Germinal center (tissue), 1 donor: Measurements from ENCODE around the gene MDN1.

Source experiments
- DNase-seq: peaks from one replicate; pipeline ENCODE4 v3.0.0; 2012; ENCODE audit warnings: mixed read lengths, low spot score

MDN1 gene

GRCh38 chr6:89690944-89691324 lies 128.7 kb downstream of the MDN1 start:
- DNase-seq, result no peak

GRCh38 chr6:89689732-89690131 lies 129.9 kb downstream of the MDN1 start:
- no peak for DNase-seq

GRCh38 chr6:89688328-89688727 lies 131.3 kb downstream of the MDN1 start:
- no peak for DNase-seq

- no peak for DNase-seq
Measured at GRCh38 chr6:89685311-89685710, 134.3 kb downstream of the MDN1 start.

- DNase-seq, result no peak
Measured at GRCh38 chr6:89682991-89683390, 136.6 kb downstream of the MDN1 start.

- DNase-seq, result no peak
Measured at GRCh38 chr6:89681983-89682564, 137.5 kb downstream of the MDN1 start.

GRCh38 chr6:89680551-89680950 lies 139.0 kb downstream of the MDN1 start:
- DNase-seq, result no peak

GRCh38 chr6:89680150-89680549 lies 139.4 kb downstream of the MDN1 start:
- no peak for DNase-seq

GRCh38 chr6:89679215-89680120 lies 140.1 kb downstream of the MDN1 start:
- no peak for DNase-seq

- DNase-seq, result no peak
Measured at GRCh38 chr6:89678531-89678930, 141.1 kb downstream of the MDN1 start.

GRCh38 chr6:89675949-89676748 lies 143.4 kb downstream of the MDN1 start:
- DNase-seq, result no peak

GRCh38 chr6:89670935-89671565 lies 148.5 kb downstream of the MDN1 start:
- DNase-seq, result no peak

GRCh38 chr6:89669002-89669401 lies 150.6 kb downstream of the MDN1 start:
- DNase-seq, result no peak

- no peak for DNase-seq
Measured at GRCh38 chr6:89667872-89668556, 151.6 kb downstream of the MDN1 start.

- no peak for DNase-seq
Measured at GRCh38 chr6:89662659-89663223, 156.9 kb downstream of the MDN1 start.

- DNase-seq, result no peak
Measured at GRCh38 chr6:89661559-89661958, 158.0 kb downstream of the MDN1 start.

GRCh38 chr6:89660981-89661380 lies 158.6 kb downstream of the MDN1 start:
- DNase-seq, result no peak

GRCh38 chr6:89657445-89658158 lies 162.0 kb downstream of the MDN1 start:
- no peak for DNase-seq

GRCh38 chr6:89655122-89655521 lies 164.5 kb downstream of the MDN1 start:
- no peak for DNase-seq

- DNase-seq, result no peak
Measured at GRCh38 chr6:89650579-89650978, 169.0 kb downstream of the MDN1 start.

- DNase-seq, result no peak
Measured at GRCh38 chr6:89649682-89650081, 169.9 kb downstream of the MDN1 start.
